Pancreas (tissue), 10 donors: ENCODE data around the gene ARRB1. TPM values are rescaled to one million over a fixed set of nuclear protein-coding genes. Genes with fewer than 3 reads are reported as not detected.
"Not testable (repeated sequence)": the region's sequence is repeated elsewhere in the genome, so short reads cannot be mapped to it uniquely, and the experiment has no call there.

Source experiments
- ATAC-seq, 4 donors: fragments of 200-7000 bp; cut with Tn5 transposase; one replicate each; pipeline versions ENCODE4 v1.8.0 to v1.9.1; 2020; ENCODE audit warnings: mild to moderate bottlenecking in 4 of 4, moderate library complexity in 4 of 4
- DNase-seq, 6 donors: peaks; one replicate each; pipeline ENCODE4 v3.0.0-alpha.2; 2020
- FAIRE-seq: peaks from 2 replicates; lab custom pipeline; 2012; peaks lifted over from hg19 to GRCh38; lab: Jason Lieb, UNC
- H3K27ac ChIP-seq, 4 donors: fragments of 200-600 bp; sonication (generic); 1 replicate in 3 of 4; 2 replicates in 1 of 4; pipeline versions ENCODE4 v1.5.0 to v1.8.0; 2020
- H3K27me3 ChIP-seq, 4 donors: fragments of 200-600 bp; one replicate each; pipeline ENCODE4 v1.8.0; 2021
- H3K36me3 ChIP-seq, 3 donors: fragments of 200-600 bp; sonication (generic) in 1 of 3; one replicate each; pipeline versions ENCODE4 v1.5.0 to v1.8.0; 2020 to 2021
- H3K4me1 ChIP-seq, 3 donors: fragments of 200-600 bp; one replicate each; pipeline ENCODE4 v1.8.0; 2021
- H3K4me3 ChIP-seq, 4 donors: fragments of 200-600 bp; sonication (generic) in 2 of 4; one replicate each; pipeline versions ENCODE4 v1.5.0 to v1.8.0; 2020 to 2021
- H3K9me3 ChIP-seq, 4 donors: fragments of 200-600 bp; one replicate each; pipeline ENCODE4 v1.8.0; 2021
- WGBS, 2 donors: extraction: QIAGEN DNeasy Blood & Tissue Kit; methylation state at CpG; one replicate each; pipeline ENCODE4 v1.1.7; 2013; 5-methylcytosine and 5-hydroxymethylcytosine counted together
- intact Hi-C, 3 donors: fragments of 100-400 bp; cut with DNase I; formaldehyde crosslinking; loops; one replicate each; pipeline versions ENCODE4 v1.11.1 to v1.14.2; 2022
- polyA plus RNA-seq, 2 donors: library from polyadenylated mRNA; stranded (reverse); fragments of 200-250 nt; gene quantifications; one replicate each; pipeline ENCODE4 v1.2.3, GENCODE V29; 2013
- total RNA-seq, 6 donors: library from RNA; stranded (reverse); fragmentation: NEBNext Ultra II Directional in 4 of 6; extraction: Animal tissue kit (Norgen Biotek cat#: 25700) in 4 of 6; gene quantifications; one replicate each; pipeline versions ENCODE4 v1.2.1 to v1.2.4, GENCODE V29; 2021 to 2023
- TF ChIP-seq, protein P1 (sequence below), 4 donors: fragments of 200-600 bp; sonication (generic) in 3 of 4; IDR thresholded peaks; one replicate each; pipeline versions ENCODE4 v1.5.0 to v1.8.0; 2021; ENCODE audit warnings: antibody characterized with exemption in 4 of 4
- donor health status: healthy with polysubstance abuse.
- donor health status: DM: no; HTN: no; CAD: no; lungs with moderate emphysema.
- donor health status: DM: no; HTN: no; CAD: no.
- donor health status: control.
- donor health status: control.
- donor health status: Bipolar disorder and iron deficiency.
- donor health status: DM: yes; HTN: yes; CAD: no.
- donor health status: DM: no; HTN: no; CAD: no.
- donor health status: DM: no; HTN: no; CAD: no.
- donor health status: DM: yes; HTN: yes; CAD: no.

ARRB1 gene
- total and polyA plus RNA-seq, 8 donors, result 7.8 to 68.1 (median 33.0) TPM

DNA sequence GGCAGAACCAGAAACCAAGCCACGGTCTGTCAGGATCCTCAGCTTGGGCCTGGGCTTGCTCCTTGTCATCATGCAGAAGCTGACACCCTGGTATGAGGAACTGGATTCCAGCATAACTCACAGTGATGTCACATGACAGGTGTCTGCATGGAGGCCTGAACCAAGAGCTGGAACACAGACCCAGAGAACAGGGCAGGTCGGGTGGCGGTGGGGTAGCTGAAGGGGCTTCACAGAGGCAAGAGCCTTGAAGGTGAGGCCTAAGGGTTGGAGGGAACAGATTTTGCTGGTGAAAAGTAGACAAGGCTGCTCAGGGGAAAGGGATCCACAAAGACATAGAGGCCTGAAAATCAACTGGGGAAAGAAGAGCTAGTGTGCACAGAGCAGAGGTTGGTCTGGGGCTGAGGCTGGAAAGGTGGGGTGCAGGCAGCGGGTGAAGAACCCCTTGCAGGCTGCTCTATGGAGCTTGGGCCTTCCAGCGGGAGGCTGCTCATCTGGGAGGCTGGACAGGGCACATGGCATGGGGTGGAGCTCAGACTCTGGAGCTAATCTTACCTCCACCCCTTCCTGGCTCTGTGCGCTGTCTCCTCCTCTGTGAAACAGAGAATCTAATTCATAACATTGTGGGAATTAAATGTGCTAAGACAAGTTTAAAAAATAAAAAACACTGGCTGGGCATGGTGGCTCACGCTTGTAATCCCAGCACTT is 29.4 kb upstream of the ARRB1 start:
- H3K4me1 ChIP-seq, result no peaks in the 10 kb centered on the region
- no peaks in the 10 kb centered on the region for H3K36me3 ChIP-seq
- peak overlapping the region in 1 of 4 donors; percentile 12 for H3K27ac ChIP-seq
- TF ChIP-seq, protein P1, sequence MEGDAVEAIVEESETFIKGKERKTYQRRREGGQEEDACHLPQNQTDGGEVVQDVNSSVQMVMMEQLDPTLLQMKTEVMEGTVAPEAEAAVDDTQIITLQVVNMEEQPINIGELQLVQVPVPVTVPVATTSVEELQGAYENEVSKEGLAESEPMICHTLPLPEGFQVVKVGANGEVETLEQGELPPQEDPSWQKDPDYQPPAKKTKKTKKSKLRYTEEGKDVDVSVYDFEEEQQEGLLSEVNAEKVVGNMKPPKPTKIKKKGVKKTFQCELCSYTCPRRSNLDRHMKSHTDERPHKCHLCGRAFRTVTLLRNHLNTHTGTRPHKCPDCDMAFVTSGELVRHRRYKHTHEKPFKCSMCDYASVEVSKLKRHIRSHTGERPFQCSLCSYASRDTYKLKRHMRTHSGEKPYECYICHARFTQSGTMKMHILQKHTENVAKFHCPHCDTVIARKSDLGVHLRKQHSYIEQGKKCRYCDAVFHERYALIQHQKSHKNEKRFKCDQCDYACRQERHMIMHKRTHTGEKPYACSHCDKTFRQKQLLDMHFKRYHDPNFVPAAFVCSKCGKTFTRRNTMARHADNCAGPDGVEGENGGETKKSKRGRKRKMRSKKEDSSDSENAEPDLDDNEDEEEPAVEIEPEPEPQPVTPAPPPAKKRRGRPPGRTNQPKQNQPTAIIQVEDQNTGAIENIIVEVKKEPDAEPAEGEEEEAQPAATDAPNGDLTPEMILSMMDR (IDR thresholded peaks at IDR 0.05), result no peak
- intact Hi-C loops, result loop anchor here in 2 of 3 donors (5.0 to 10.0 kb wide), 3 partner anchors 54 to 99 kb away; no protein-coding TSS in a partner anchor
- H3K27me3 ChIP-seq, result no peaks in the 10 kb centered on the region
- no peak overlapping the region for H3K4me3 ChIP-seq
- 69 to 75% methylated on average over 7 of the region's 7 CpGs for WGBS, 2 donors
- ATAC-seq, result peak; percentile 49 to 85 (median 76)
- FAIRE-seq, result no peak
- no peaks in the 10 kb centered on the region for H3K9me3 ChIP-seq
- peak in 4 of 6 donors; percentile 21 to 46 (median 34) for DNase-seq

DNA sequence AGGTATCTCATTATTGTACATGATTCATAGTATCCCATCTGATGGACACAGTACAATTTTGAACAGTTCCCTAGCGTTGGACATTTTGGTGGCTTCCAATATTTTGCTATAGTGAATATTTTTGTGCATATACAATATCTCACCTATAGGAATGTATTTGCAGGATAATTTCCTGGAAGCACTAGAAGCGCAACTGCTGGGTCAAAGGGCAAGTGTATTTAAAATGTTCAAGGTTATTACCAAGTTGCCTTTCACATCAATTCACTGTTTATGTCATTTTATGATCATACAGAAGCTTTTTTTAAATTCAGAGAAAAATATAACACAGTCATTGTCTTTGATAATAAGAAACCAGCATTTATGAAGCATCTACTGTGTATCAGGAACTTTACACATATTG is 28.8 kb upstream of the ARRB1 start:
- no peaks in the 10 kb centered on the region for H3K27me3 ChIP-seq
- H3K9me3 ChIP-seq, result no peaks in the 10 kb centered on the region
- peak overlapping the region in 2 of 4 donors; percentile 9 to 12 for H3K27ac ChIP-seq
- intact Hi-C loops, result loop anchor here in 2 of 3 donors (5.0 to 10.0 kb wide), 3 partner anchors 53 to 98 kb away; no protein-coding TSS in a partner anchor
- H3K4me1 ChIP-seq, result no peaks in the 10 kb centered on the region
- WGBS, 2 donors, result 79 to 85% methylated on average over 2 of the region's 2 CpGs
- ATAC-seq (no peak), FAIRE-seq (no peak), DNase-seq (no peak)
- H3K4me3 ChIP-seq, result no peak overlapping the region
- TF ChIP-seq, protein P1 (IDR thresholded peaks at IDR 0.05), result no peak
- H3K36me3 ChIP-seq, result no peaks in the 10 kb centered on the region

DNA sequence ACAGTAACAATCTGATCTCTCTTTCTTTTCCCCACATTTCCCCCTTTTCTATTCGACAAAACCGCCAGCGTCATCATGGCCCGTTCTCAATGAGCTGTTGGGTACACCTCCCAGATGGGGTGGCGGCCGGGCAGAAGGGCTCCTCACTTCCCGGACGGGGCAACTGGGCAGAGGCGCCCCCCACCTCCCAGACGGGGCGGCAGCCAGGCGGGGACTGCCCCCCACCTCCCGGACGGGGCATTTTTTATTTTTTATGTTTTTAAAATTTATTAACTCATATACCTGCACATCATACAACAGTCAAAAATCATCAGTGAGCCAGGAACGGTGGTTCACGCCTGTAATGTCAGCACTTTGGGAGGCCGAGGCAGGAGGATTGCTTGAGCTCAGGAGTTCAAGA is 27.3 kb upstream of the ARRB1 start:
- H3K36me3 ChIP-seq, H3K4me3 ChIP-seq, DNase-seq, ATAC-seq, FAIRE-seq, intact Hi-C loops, H3K4me1 ChIP-seq, H3K27me3 ChIP-seq, H3K9me3 ChIP-seq, H3K27ac ChIP-seq: not testable (repeated sequence)
- 87 to 90% methylated on average over 17 of the region's 17 CpGs for WGBS, 2 donors

DNA sequence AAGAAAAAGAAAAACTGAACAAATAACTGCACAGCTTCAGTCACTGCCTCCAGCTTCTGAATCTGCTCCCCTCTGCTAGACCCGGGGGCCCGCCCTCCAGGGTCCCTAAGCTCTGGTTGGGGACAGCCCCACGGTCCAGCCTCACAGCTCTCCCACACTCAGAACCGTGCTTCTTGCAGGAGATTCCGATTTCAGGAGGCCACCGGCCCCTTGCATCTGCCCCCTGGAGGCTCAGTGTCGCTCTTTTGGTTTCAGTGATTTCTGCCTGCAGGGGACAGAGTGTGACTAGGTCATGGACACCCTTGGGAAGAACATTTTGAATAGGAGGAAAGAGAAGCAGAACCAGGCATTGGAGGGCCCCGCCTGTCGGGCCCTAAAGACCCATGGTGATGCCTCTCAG is 24.7 kb upstream of the ARRB1 start:
- no peak overlapping the region for H3K4me3 ChIP-seq
- no peaks in the 10 kb centered on the region for H3K36me3 ChIP-seq
- no peak for ATAC-seq
- no peak overlapping the region for H3K27ac ChIP-seq
- TF ChIP-seq, protein P1 (IDR thresholded peaks at IDR 0.05), result no peak
- 87 to 96% methylated on average over 9 of the region's 9 CpGs for WGBS, 2 donors
- no peaks in the 10 kb centered on the region for H3K27me3 ChIP-seq
- no peaks in the 10 kb centered on the region for H3K9me3 ChIP-seq
- H3K4me1 ChIP-seq, result peaks cover 0 to 5% (median 0%) of the 10 kb centered on the region in 3 donors
- intact Hi-C loops, result no loop called here
- no peak for FAIRE-seq
- no peak for DNase-seq

DNA sequence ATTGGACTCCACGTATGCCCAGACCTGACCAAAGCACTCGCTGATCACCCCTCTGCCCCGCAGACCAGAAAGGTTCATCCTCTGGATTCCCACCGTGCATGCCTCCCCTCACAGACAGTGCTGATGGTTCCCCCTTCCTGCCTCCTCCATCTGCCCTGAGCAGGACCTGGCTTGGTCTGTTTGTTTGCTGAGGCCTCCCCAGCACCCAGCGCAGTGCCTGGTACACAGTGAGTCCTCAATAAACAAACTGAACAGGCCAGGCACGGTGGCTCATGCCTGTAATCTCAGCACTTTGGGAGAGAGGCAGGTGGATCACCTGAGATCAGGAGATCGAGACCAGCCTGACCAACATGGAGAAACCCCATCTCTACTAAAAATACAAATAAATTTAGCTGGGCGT is 24.2 kb upstream of the ARRB1 start:
- intact Hi-C loops, result no loop called here
- FAIRE-seq (no peak), ATAC-seq (no peak), DNase-seq (no peak)
- Histone ChIP-seq H3K4me3 (no peak overlapping the region), H3K27me3 (no peaks in the 10 kb centered on the region), H3K36me3 (no peaks in the 10 kb centered on the region), H3K4me1 (peaks cover 0 to 5% (median 0%) of the 10 kb centered on the region in 3 donors), H3K9me3 (no peaks in the 10 kb centered on the region), H3K27ac (no peak overlapping the region)
- 85 to 87% methylated on average over 8 of the region's 8 CpGs for WGBS, 2 donors
- TF ChIP-seq, protein P1 (IDR thresholded peaks at IDR 0.05), result no peak
